Islet precursor cell (in vitro differentiated cells): ENCODE results near the gene DPP9.

Experiments used
- DNase-seq: peaks from one replicate; pipeline ENCODE4 v3.0.0-alpha.2; 2018

DPP9 gene

GRCh38 chr19:4707956-4708650, 15.5 kb downstream of the DPP9 start:
- DNase-seq: no peak

- no peak for DNase-seq
Measured at GRCh38 chr19:4707322-4707721, 16.3 kb downstream of the DPP9 start.

- DNase-seq: no peak
Measured at GRCh38 chr19:4705413-4706131, 18.1 kb downstream of the DPP9 start.

- DNase-seq: no peak
Measured at GRCh38 chr19:4704317-4704673, 19.3 kb downstream of the DPP9 start.

GRCh38 chr19:4703671-4704316, 19.8 kb downstream of the DPP9 start:
- no peak for DNase-seq

GRCh38 chr19:4702764-4703163, 20.9 kb downstream of the DPP9 start:
- DNase-seq: no peak

- DNase-seq: no peak
Measured at GRCh38 chr19:4701557-4701956, 22.1 kb downstream of the DPP9 start.

- DNase-seq: no peak
Measured at GRCh38 chr19:4700693-4700970, 23.0 kb downstream of the DPP9 start.

- no peak for DNase-seq
Measured at GRCh38 chr19:4699826-4700692, 23.6 kb downstream of the DPP9 start.

GRCh38 chr19:4697304-4697703, 26.3 kb downstream of the DPP9 start:
- DNase-seq: no peak

- DNase-seq: no peak
Measured at GRCh38 chr19:4695224-4695731, 28.4 kb downstream of the DPP9 start.

GRCh38 chr19:4694211-4694987, 29.2 kb downstream of the DPP9 start:
- DNase-seq: peak; percentile 70

GRCh38 chr19:4693471-4694121, 30.0 kb downstream of the DPP9 start:
- no peak for DNase-seq

- DNase-seq: no peak
Measured at GRCh38 chr19:4693078-4693350, 30.6 kb downstream of the DPP9 start.

GRCh38 chr19:4692251-4693077, 31.2 kb downstream of the DPP9 start:
- DNase-seq: no peak

- no peak for DNase-seq
Measured at GRCh38 chr19:4691373-4691772, 32.3 kb downstream of the DPP9 start.

- no peak for DNase-seq
Measured at GRCh38 chr19:4690361-4690760, 33.3 kb downstream of the DPP9 start.

- no peak for DNase-seq
Measured at GRCh38 chr19:4689403-4689802, 34.2 kb downstream of the DPP9 start.

- no peak for DNase-seq
Measured at GRCh38 chr19:4688587-4688986, 35.1 kb downstream of the DPP9 start.

- DNase-seq: no peak
Measured at GRCh38 chr19:4687396-4687795, 36.2 kb downstream of the DPP9 start.

- DNase-seq: no peak
Measured at GRCh38 chr19:4686700-4687099, 36.9 kb downstream of the DPP9 start.
